Measurements from ENCODE around the gene NPY1R.

- no peak for TF ChIP-seq EZH2 (optimal IDR thresholded peaks at IDR 0.05; ENCODE audit: low read depth, low read length)
- TF ChIP-seq, protein P1, sequence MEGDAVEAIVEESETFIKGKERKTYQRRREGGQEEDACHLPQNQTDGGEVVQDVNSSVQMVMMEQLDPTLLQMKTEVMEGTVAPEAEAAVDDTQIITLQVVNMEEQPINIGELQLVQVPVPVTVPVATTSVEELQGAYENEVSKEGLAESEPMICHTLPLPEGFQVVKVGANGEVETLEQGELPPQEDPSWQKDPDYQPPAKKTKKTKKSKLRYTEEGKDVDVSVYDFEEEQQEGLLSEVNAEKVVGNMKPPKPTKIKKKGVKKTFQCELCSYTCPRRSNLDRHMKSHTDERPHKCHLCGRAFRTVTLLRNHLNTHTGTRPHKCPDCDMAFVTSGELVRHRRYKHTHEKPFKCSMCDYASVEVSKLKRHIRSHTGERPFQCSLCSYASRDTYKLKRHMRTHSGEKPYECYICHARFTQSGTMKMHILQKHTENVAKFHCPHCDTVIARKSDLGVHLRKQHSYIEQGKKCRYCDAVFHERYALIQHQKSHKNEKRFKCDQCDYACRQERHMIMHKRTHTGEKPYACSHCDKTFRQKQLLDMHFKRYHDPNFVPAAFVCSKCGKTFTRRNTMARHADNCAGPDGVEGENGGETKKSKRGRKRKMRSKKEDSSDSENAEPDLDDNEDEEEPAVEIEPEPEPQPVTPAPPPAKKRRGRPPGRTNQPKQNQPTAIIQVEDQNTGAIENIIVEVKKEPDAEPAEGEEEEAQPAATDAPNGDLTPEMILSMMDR (IDR thresholded peaks at IDR 0.05; ENCODE audit: low read length) = no peak
Measured at GRCh38 chr4:163344147-163345125, 12.0 kb upstream of the NPY1R start.
